Measurements from ENCODE around the gene RLF. TPM values are rescaled to one million over a fixed set of nuclear protein-coding genes. Genes with fewer than 3 reads are reported as not detected.
A peak's percentile ranks its signal among the peaks of the same experiment; 100 is the strongest.

The RLF gene
- total and polyA plus RNA-seq, 9 of the 15 experiments (the other 6 are each of a cell fraction or from before 2014, with no cell fraction given): 3.6 to 35.0 (median 21.2) TPM

DNA sequence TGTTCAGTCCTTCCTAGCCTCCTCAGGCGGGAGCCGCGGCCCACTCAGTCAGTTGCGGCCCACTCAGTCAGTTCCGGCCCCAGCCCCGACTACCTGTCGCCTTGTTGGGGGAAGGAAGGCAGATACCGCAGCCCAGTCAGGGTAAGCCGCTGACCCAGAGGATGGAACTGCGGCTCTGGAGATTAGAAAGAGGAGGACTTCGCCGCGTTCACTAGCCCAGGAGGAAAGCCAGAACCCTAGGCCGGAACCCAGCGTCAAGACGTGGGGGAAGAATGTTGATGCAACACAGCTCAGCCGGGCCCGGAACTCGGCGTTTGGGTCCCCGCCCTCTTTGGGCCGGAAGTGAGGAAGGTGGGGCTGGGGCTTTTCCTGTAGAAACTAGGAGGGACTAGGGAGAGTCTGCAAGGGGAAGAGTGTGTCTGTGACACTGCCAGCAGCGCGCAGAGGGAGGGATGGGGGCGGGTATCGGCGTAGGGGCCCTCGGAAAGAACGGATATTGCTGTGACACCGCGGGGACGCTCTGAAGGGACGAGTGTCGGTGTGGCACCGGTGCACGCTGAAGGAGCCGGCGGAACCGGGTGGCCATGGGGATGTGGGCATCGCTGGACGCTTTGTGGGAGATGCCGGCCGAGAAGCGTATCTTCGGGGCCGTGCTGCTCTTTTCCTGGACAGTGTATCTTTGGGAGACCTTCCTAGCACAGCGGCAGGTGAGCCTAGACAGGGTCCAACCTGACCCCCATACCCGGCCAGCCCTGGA lies 96.7 kb downstream of the RLF start, which contains the start of gene ZMPSTE24 (continued):
- TF ChIP-seq, protein P1, sequence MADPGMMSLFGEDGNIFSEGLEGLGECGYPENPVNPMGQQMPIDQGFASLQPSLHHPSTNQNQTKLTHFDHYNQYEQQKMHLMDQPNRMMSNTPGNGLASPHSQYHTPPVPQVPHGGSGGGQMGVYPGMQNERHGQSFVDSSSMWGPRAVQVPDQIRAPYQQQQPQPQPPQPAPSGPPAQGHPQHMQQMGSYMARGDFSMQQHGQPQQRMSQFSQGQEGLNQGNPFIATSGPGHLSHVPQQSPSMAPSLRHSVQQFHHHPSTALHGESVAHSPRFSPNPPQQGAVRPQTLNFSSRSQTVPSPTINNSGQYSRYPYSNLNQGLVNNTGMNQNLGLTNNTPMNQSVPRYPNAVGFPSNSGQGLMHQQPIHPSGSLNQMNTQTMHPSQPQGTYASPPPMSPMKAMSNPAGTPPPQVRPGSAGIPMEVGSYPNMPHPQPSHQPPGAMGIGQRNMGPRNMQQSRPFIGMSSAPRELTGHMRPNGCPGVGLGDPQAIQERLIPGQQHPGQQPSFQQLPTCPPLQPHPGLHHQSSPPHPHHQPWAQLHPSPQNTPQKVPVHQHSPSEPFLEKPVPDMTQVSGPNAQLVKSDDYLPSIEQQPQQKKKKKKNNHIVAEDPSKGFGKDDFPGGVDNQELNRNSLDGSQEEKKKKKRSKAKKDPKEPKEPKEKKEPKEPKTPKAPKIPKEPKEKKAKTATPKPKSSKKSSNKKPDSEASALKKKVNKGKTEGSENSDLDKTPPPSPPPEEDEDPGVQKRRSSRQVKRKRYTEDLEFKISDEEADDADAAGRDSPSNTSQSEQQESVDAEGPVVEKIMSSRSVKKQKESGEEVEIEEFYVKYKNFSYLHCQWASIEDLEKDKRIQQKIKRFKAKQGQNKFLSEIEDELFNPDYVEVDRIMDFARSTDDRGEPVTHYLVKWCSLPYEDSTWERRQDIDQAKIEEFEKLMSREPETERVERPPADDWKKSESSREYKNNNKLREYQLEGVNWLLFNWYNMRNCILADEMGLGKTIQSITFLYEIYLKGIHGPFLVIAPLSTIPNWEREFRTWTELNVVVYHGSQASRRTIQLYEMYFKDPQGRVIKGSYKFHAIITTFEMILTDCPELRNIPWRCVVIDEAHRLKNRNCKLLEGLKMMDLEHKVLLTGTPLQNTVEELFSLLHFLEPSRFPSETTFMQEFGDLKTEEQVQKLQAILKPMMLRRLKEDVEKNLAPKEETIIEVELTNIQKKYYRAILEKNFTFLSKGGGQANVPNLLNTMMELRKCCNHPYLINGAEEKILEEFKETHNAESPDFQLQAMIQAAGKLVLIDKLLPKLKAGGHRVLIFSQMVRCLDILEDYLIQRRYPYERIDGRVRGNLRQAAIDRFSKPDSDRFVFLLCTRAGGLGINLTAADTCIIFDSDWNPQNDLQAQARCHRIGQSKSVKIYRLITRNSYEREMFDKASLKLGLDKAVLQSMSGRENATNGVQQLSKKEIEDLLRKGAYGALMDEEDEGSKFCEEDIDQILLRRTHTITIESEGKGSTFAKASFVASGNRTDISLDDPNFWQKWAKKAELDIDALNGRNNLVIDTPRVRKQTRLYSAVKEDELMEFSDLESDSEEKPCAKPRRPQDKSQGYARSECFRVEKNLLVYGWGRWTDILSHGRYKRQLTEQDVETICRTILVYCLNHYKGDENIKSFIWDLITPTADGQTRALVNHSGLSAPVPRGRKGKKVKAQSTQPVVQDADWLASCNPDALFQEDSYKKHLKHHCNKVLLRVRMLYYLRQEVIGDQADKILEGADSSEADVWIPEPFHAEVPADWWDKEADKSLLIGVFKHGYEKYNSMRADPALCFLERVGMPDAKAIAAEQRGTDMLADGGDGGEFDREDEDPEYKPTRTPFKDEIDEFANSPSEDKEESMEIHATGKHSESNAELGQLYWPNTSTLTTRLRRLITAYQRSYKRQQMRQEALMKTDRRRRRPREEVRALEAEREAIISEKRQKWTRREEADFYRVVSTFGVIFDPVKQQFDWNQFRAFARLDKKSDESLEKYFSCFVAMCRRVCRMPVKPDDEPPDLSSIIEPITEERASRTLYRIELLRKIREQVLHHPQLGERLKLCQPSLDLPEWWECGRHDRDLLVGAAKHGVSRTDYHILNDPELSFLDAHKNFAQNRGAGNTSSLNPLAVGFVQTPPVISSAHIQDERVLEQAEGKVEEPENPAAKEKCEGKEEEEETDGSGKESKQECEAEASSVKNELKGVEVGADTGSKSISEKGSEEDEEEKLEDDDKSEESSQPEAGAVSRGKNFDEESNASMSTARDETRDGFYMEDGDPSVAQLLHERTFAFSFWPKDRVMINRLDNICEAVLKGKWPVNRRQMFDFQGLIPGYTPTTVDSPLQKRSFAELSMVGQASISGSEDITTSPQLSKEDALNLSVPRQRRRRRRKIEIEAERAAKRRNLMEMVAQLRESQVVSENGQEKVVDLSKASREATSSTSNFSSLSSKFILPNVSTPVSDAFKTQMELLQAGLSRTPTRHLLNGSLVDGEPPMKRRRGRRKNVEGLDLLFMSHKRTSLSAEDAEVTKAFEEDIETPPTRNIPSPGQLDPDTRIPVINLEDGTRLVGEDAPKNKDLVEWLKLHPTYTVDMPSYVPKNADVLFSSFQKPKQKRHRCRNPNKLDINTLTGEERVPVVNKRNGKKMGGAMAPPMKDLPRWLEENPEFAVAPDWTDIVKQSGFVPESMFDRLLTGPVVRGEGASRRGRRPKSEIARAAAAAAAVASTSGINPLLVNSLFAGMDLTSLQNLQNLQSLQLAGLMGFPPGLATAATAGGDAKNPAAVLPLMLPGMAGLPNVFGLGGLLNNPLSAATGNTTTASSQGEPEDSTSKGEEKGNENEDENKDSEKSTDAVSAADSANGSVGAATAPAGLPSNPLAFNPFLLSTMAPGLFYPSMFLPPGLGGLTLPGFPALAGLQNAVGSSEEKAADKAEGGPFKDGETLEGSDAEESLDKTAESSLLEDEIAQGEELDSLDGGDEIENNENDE (IDR thresholded peaks at IDR 0.05; ENCODE audit: low read depth, low read length): no peak
- TF ChIP-seq E2F3 (CRISPR knock-in tag; IDR thresholded peaks at IDR 0.05): 0 out of 2 replicates have a peak, but pooled peaks have one; percentile 40
- TF ChIP-seq RBM14 (IDR thresholded peaks at IDR 0.05; ENCODE audit: borderline replicate concordance, insufficient read depth, low read depth, low read length): no peak
- peak; percentile 91 for TF ChIP-seq HMGN3 (IDR thresholded peaks at IDR 0.05; ENCODE audit: borderline replicate concordance, extremely low read depth, insufficient read length, low read depth, low read length)
- 0 out of 2 replicates have a peak, but pooled peaks have one; percentile 8 for TF ChIP-seq TCF7L2 (IDR thresholded peaks at IDR 0.05; ENCODE audit: low read depth, low read length)
- peak; percentile 77; the same call in 1 of the 2 replicates for TF ChIP-seq PHF21A (IDR thresholded peaks at IDR 0.05; ENCODE audit: borderline replicate concordance, low read depth)
- peak; percentile 95 to 100 for TF ChIP-seq HDAC1 (IDR thresholded peaks at IDR 0.05)
- TF ChIP-seq CCNT2 (IDR thresholded peaks at IDR 0.05; ENCODE audit: borderline replicate concordance, extremely low read depth, insufficient read length, low read depth, low read length): peak; percentile 72
- TF ChIP-seq ZNF232 (CRISPR knock-in tag; IDR thresholded peaks at IDR 0.05): no peak
- TF ChIP-seq POLR3G (IDR thresholded peaks at IDR 0.05; ENCODE audit: extremely low read depth, insufficient read length, insufficient replicate concordance): no peak
- TF ChIP-seq SREBF2 (CRISPR knock-in tag; IDR thresholded peaks at IDR 0.05): no peak
- no peak for TF ChIP-seq PPARD (CRISPR knock-in tag; IDR thresholded peaks at IDR 0.05)
- no peak for TF ChIP-seq ZNF311 (CRISPR knock-in tag; IDR thresholded peaks at IDR 0.05)
- TF ChIP-seq, protein P2, sequence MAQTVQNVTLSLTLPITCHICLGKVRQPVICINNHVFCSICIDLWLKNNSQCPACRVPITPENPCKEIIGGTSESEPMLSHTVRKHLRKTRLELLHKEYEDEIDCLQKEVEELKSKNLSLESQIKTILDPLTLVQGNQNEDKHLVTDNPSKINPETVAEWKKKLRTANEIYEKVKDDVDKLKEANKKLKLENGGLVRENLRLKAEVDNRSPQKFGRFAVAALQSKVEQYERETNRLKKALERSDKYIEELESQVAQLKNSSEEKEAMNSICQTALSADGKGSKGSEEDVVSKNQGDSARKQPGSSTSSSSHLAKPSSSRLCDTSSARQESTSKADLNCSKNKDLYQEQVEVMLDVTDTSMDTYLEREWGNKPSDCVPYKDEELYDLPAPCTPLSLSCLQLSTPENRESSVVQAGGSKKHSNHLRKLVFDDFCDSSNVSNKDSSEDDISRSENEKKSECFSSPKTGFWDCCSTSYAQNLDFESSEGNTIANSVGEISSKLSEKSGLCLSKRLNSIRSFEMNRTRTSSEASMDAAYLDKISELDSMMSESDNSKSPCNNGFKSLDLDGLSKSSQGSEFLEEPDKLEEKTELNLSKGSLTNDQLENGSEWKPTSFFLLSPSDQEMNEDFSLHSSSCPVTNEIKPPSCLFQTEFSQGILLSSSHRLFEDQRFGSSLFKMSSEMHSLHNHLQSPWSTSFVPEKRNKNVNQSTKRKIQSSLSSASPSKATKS (CRISPR knock-in tag; IDR thresholded peaks at IDR 0.05): no peak
